Measurements from ENCODE around the gene DBP.
A peak's percentile ranks its signal among the peaks of the same experiment; 100 is the strongest.

The DBP gene

DNA sequence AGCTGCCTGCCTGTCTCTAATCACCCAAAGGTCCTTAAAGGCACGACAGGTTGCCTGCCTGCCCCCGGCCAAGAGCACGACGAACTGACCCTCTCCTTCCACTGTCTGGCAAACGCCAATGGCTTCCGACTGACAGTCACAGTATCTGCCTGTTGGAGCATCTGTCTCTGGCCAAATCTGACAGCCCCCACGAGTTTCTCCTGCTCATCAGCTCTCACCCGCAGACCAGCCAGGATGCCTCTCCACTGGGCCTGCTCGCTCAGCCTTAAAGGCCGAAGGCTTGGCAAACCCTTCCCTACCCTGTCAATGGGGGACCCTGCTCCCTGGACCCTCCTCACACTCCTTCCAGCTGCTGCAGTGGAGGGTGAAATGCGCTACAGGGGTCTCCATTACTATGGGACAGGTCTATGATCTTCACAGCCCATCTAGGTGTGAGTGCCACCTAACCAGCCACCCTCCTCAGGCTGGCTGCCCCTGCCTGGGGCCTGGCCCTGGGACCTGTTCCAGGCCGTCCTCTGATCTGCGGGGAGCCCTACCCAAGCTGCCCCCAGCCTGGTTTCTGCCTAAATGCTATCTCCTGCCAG, 23.2 kb downstream of the DBP start:
- DNase-seq (ENCODE audit: low read depth in 1 of 2, low spot score in 1 of 2), result no peak

DNA sequence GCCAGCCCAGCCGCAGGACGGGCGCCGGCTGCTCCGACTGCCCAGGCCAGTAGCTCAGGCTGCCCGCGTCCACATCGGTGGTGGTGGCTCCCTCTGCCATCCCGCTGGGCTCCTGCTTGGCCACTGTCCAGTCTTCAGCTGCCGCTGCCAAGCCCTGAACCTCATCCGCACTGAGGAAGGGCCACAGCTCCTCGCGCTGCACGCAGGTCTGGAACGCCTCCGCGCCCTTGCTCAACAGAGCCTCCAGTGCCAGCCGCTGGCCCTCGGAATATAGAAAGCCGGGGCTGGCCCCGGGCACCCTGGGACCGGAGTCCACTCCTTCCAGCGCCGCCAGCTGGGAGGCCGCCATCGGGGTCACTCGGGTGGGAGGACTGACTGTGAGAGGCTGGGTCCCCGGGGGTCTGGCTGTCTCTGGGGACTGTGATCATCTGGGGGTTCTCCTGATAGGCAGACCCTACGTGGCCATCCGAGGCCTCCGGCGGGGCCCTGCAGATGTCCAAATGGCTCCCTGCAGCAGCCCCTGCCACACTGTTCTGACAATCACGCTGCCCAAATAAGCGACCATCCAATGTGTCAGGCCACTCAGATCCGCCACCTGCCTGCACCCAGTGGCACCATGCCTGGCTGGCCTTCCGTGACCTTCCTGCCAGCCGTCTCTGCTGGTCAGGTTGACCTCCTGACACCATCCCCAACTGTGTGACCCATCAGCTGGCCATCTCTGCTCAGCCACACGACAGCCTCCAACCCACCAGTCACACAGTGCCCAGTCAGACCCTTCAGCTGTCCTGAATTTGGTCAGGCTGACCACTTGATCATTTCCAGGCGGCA, 23.9 kb downstream of the DBP start:
- no peak for DNase-seq (ENCODE audit: low read depth in 1 of 2, low spot score in 1 of 2)

DNA sequence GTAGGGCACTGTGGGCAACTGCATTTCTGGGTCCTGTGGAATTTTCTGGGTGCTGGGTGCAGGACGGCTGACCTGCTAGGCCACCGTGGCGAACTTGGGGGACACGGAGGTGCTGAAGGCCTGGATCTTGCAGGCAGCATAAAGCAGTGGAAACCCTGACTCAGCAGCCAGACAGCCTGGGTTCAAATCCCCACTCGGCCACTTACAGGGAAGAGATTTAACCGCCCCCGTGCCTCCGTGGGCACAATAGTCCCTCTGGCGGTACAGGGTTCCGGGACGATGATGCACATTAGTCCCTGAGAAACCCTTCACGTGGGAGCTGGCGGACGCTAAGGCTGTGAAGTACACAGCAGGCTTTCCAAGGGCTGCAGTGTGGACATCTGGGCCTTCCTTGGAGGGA, 25.3 kb downstream of the DBP start:
- DNase-seq (ENCODE audit: low read depth in 1 of 2, low spot score in 1 of 2), result no peak

DNA sequence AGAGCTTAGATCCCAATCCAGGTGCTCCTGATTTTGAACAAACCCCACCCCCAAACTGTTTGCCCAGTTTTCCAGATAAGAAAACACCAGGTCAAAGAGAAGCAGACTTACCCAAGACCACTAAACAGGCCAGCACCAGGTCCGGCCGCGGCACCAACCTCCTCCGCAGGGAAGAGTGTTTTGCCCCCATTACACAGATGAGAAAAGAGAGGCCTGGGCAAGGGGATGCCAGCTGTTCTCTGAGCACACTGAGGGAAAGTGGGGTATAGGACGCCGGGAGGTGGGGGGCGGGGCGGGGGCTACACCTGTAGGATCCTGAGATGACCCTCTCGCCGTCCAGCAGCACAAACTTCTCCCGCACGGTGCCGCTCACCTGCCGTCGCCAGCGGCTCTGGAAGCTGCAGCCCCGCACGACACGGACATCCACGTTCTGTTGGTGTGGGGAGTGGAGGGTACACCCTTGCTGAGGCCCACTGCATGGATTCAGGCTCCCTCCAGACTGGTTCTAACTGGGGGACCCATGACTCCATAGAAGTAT, 27.5 kb downstream of the DBP start:
- no peak for DNase-seq (ENCODE audit: low read depth in 1 of 2, low spot score in 1 of 2)

DNA sequence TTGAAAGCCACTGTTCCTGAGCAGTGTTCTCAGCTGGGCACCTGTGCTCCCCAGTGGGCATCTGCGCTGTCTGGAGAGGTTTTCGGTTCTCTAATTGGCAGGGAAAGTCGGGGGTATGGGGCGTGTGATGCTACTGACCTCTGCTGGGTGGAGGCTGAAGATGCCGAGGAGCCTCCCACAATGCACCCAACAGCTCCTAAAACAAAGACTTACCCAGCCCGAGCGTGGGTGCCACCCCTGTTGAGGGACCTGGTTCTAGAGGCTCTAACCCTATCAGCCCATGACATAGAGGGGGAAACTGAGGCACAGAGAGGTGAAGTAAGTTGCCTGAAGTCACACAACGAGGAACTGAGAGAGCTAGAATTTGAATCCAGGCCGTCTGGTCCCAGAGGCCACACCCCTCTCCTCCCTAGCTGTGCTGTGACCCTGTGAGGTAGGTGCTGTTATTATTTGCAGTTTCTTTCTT, 28.3 kb downstream of the DBP start:
- no peak for DNase-seq (ENCODE audit: low read depth in 1 of 2, low spot score in 1 of 2)

DNA sequence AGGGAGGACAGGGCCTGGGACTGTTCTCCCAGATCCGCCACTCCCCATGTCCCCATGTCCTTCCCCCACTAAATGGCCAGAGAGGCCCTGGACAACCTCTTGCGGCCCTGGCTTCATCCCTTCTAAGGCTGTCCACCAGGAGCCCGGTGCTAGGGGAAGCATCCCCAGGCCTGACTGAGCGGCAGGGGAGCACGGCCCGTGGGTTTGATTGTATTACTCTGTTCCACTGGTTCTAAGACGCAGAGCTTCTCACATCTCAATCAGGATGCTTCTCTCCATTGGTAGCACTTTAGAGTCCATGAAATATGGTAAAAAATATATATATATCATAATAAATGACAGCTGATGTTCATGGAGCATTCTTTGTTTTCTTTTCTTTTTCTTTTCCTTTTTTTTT, 29.8 kb downstream of the DBP start:
- DNase-seq (ENCODE audit: low read depth in 1 of 2, low spot score in 1 of 2), result no peak

DNA sequence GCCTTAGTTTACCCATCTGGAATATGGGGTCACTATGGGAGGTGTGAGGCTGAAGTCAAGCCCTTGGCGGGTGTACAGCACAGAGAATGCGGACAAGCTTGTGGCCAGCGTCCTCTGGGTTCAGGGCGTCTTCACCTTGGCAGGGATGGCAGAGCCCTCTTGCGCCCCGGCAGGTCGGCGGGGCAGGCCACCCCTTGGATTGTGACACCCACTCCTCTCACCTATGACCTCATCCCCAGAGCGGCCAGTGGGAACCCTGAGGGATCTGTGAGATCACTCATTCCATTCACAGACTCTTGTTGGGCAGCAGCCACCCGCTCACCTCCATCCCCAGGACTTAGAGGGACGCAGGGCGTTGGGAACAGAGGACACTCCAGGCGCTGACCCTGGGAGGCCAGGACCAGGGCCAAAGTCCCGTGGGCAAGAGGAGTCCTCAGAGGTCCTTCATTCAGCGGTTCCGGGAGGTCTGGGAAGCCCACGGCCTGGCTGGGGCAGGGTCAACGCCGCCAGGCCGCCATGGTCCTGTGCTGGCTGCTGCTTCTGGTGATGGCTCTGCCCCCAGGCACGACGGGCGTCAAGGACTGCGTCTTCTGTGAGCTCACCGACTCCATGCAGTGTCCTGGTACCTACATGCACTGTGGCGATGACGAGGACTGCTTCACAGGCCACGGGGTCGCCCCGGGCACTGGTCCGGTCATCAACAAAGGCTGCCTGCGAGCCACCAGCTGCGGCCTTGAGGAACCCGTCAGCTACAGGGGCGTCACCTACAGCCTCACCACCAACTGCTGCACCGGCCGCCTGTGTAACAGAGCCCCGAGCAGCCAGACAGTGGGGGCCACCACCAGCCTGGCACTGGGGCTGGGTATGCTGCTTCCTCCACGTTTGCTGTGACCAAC, 30.5 kb downstream of the DBP start, which contains the start of gene SPACA4:
TSS of gene SPACA4 (plus strand) at position 280 of the 896 bp plus-strand sequence. CDS start at position 517, 237 bp downstream.
- no peak for DNase-seq (ENCODE audit: low read depth in 1 of 2, low spot score in 1 of 2)

DNA sequence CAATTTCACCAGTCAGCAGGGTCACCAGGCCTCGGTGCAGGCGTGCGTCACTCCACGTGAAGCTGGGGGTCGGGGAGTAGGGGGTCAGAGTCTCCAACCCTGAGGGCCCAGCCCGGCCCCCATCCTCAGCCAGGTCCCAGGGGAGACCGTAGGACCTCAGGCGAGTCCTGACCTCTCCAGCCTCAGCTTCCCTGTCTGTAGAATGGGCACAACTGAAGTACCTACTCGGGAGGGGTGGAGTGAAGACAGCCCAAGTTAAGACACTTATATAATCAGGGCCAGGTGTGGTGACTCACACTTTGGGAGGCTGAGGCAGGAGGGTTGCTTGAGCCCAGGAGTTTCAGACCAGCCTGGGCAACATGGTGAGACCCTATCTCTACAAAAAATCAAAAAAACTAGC, 33.3 kb downstream of the DBP start:
- no peak for DNase-seq (ENCODE audit: low read depth in 1 of 2, low spot score in 1 of 2)

DNA sequence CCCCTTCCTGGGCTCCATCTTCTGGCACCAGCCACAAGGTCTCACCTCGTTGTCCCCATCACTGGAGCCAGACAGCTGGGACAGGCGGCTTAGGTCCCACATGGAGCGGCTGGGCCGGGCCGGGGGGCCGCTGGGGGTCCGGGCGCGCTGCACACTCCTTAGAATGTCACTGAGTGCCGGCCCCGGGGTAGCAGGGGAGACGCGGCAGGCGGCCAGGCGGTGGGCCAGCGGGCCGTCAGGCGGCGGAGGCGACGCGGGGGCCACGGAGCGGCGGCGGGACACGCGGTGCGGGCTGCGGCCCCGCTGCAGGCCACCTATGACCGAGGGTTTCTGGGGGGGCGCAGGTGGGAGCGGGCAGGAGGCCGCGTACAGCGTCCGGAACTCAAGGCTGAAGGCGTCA, 33.7 kb downstream of the DBP start:
- no peak for DNase-seq (ENCODE audit: low read depth in 1 of 2, low spot score in 1 of 2)

DNA sequence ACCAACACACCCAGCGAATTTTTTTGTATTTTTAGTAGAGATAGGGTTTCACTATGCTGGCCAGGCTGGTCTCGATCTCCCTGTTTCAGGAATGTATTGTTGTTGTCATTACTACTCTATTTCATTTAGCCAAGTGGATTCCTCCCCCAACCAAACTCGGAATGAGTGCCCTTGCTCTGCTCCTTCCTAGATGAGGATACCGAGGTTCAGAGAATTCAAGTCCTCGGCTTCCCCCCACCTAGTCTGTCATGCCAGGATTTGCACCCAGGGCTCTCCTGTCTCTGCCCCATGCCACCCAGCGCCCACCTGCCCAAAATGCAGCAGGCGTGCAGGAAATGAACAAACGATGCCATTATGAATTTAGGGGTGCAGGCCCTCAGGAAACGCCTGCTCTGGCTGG, 34.2 kb downstream of the DBP start:
- DNase-seq (ENCODE audit: low read depth in 1 of 2, low spot score in 1 of 2), result no peak

DNA sequence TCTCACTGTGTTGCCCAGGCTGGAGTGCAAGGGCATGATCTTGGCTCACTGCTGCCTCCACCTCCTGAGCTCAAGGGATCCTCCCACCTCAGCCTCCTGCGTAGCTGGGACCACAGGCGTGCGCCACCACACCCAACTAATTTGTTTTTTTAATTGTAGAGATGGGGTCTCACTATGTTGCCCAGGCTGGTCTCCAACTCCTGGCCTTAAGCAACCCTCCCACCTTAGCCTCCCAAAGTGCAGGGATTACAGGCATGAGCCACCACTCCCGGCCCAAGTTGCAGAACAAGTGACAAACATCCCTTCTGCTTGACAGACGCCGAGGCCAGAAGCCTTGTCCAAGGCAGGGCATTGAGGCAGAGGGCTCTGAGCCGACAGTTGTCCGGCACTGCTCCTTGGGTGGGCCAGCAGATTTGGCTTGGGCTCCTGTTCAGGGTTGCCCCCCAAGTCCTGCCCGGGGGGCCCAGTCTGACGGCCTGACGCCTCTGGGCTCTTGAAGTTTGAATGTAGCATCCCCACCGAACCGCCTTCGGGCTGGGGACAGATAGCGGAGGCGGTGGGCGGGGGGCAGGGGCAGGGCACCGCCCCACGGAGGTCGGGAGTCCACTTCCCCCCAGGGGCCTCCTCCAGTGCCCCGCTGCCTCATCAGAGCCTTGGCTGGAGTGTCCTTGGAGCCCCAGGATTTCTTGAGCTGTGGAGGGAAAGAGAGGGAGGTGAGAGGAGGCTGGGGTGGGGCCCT, 36.3 kb downstream of the DBP start:
- no peak for DNase-seq (ENCODE audit: low read depth in 1 of 2, low spot score in 1 of 2)

DNA sequence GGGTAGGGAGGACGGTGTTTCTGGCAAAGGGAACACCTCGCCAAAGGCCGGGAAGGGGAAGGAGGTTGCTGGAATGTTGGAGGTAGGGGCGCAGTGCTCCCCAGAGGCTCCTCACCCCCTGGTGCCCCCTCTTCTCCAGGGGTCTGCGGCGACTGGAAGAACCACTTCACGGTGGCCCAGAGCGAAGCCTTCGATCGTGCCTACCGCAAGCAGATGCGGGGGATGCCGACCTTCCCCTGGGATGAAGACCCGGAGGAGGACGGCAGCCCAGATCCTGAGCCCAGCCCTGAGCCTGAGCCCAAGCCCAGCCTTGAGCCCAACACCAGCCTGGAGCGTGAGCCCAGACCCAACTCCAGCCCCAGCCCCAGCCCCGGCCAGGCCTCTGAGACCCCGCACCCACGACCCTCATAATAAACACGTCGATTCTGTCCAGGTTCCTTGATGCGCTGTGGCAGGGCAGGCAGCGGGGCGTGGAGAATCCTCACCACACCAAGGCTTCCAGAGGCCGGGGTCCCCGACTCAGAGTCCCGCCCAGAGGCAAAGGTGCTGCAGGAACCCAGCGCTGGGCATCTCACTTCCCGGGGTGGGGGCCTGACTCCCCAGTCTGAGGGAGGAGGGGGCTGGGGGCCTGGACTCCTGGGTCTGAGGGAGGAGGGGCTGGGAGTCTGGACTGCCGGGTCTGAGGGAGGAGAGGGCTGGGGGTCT, 38.0 kb downstream of the DBP start:
- DNase-seq (ENCODE audit: low read depth in 1 of 2, low spot score in 1 of 2), result no peak

DNA sequence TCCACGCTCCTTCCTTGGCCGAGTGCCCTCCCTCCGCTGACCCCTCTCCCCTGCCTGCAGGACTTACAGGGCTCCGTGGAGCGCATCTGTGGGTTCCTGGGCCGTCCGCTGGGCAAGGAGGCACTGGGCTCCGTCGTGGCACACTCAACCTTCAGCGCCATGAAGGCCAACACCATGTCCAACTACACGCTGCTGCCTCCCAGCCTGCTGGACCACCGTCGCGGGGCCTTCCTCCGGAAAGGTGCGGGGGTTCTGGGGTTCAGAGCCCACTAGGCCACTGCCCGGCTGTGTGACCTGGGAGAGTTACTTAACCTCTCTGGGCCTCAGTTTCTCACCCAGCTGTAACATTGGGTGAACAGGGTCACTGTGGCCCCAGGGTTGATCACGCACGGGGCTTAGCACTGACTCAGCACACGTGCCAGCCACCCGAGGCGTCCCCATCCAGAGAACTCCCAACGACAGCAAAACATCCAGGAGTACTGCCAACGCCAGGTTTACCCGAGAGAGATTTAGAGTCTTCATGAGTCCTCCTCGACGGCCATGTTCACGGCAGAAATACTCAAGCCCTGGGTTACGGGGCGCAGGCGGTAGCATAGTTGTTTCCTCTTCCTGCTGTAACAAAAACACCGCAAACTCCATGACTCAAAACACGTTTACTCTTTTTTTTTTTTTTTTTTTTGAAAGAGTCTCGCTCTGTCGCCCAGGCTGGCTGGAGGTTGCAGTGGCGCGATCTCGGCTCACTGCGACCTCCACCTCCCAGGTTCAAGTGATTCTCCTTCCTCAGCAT, 40.3 kb downstream of the DBP start:
- no peak for DNase-seq (ENCODE audit: low read depth in 1 of 2, low spot score in 1 of 2)

DNA sequence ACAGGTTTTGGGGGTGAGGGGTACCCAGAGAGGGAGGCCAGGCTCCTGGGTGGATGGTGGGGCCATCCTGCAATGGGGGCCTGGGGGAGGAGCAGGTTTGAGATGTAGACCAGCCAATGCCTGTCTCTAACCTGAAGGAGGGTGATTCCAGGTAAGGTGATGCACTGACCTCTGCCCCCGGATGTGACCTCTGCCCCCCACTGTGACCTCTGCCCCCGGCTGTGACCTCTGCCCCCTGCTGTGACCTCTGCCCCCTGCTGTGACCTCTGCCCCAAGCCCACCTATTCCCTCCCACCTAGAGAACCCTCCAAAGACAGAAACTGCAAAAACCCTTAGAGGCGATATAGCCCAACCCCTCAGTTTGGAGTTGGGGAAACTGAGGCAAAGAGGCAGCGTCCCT, 40.9 kb downstream of the DBP start:
- DNase-seq (ENCODE audit: low read depth in 1 of 2, low spot score in 1 of 2), result no peak

DNA sequence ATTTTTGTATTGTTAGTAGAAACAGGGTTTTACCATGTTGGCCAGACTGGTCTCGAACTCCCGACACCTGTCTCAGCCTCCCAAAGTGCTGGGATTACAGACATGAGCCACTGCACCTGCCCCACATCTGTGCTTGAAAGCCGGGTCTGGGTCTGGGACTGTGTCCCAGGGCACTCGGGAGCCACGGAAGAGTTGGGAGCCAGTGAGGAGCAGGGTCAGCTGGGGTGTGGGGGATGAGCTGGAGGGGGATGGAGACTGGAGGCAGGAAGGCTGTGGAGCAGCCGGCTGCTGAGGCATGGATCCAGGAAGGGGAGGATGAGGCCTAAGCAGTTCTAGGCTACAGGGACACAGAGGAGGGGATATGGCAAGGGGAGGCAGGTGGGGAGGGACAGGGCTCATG, 41.3 kb downstream of the DBP start:
- no peak for DNase-seq (ENCODE audit: low read depth in 1 of 2, low spot score in 1 of 2)

DNA sequence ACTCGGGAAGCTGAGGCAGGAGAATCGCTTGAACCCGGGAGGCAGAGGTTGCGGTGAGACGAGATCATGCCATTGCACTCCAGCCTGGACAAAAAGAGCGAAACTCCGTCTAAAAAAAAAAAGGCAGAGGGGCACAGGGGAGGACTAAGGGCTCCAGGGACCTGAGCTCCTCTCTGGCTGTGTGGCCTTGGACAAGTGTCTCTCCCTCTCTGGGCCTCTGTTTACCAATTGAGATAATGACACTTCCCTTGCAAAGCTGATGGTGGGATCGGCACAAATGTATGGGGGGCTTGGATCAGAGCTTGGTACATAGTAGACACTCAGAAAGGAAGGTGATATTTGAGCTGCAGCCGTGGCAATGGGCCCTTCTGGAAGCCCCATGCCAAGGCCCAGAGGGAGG, 42.0 kb downstream of the DBP start:
- DNase-seq (ENCODE audit: low read depth in 1 of 2, low spot score in 1 of 2), result no peak

DNA sequence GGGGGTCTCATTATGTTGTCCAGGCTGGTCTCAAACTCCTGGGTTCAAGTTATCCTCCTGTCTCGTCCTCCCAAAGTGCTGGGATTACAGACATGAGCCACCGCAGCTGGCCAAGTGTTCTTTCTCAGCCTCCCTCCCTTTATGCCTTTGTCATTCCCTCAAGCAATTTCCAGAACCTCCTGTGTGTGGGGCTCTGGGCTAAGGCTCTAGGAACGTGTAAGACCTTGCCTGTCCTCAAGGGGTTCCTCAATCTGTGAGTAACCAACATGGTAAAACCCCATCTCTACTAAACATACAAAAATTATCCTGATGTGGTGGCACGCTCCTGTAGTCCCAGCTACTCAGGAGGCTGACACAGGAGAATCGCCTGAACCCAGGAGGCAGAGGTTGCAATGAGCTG, 46.2 kb downstream of the DBP start:
- DNase-seq (ENCODE audit: low read depth in 1 of 2, low spot score in 1 of 2), result no peak

DNA sequence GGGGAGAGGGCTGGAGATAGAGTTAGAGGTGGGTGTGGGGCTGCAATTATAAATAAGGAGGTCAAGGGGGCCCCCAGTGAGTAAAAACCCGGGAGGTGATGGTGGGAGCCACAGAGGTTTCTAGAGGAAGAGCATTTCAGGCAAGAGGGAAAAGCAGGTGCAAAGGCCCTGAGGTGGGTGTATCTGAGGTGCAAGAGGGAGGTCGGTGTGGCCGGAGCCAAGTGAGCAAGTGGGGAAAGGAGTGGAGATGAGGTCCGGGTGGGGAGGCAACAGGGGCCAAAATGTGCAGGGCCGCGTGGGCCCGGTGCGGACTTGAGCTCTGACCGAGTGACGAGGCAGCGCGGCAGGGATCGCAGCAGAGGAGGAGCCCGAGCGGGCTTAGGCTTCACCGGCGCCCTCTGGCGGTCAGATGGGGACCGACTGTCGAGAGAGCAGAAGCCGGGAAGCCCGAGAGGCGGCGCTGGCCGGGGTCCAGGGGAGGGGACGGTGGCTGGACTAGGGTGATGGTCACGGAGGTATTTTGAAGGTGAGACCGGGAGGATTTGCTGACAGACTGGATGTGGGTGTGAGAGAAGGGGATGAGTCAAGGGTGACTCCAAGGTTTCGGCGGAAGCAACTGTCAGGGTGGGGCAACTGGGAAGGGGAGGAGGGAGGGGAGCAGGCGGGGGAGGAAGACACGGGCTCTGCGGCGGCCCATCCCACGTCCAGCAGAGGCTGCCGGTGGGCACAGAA, 48.3 kb downstream of the DBP start:
- DNase-seq (ENCODE audit: low read depth in 1 of 2, low spot score in 1 of 2), result peak; percentile 75 to 78

DNA sequence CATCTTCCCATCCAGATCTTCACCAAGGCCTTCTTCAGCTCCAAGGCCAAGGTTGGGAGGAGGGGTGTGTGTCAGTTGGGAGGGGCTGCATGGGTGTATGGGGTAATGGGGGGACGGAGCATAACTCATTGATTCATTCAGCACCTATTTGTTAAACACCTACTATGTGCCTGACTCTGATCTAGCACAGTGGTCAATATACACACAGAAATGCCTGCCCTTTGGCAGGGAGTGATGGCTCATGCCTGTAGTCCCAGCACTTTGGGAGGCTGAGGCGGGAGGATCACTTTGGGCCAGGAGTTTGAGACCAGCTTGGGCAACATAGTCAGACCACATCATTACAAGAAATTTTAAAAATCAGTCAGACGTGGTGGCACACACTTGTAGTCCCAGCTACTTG, 49.8 kb downstream of the DBP start:
- no peak for DNase-seq (ENCODE audit: low read depth in 1 of 2, low spot score in 1 of 2)
